ENCODE results near the gene RAB11FIP2. TPM values are rescaled to one million over a fixed set of nuclear protein-coding genes. Genes with fewer than 3 reads are reported as not detected.

Gene RAB11FIP2
- total RNA-seq, 1 donor from 2014 or later = 14.7 TPM

DNA sequence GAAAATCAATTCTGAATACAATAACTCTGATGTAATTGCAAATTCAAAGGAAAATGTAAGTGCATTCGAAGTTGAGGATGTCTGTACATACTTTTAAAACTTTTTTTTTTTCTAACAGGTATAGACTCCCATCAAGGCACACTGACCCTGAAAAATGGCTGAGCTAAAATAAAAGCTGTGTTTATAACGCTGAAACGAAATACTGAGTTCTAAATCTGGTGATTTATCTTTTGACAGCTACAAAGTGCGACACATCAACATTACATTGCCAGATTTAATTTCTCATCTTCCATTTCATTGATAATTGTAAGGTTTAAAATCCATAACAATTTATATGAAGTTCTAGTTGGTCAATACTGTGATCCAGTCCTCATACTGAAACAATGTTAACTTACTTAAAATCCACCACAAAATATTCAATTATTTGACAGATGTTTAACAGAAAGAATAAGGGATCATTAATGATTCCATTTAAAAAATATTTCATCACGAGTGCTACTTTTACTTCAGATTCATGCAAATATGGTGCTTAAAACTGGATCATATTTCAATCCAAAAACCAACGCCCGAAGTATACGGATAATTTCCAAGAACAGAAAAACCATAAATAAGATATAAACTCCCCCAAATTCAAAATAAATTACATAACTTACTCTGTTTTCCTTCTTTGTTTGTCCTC lies 1.4 kb downstream of the RAB11FIP2 start:
- Histone ChIP-seq H3K4me1 (peaks cover 30% of the 10 kb centered on the region), H3K36me3 (no peaks in the 10 kb centered on the region)
- DNase-seq (ENCODE audit: extremely low spot score in 2 of 2) = no peak

DNA sequence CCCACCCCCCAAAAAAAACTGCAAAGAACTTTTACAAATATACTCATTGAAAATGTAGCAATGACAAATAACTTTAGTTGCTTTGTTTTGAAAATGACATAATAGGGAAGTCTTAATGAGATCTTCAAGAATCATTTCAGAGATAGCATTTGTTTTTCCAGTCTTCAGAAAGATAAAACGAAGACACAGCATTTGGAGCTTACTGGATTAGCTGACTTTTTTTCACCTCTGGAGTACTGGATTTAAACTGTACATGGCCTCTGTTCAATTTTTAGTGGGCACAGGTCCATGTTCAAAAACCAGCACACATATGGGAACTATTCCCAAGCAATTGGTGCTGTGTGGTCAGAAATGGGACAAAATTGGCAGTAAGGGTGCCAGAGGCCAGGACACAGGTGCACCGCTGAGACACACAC lies 3.9 kb downstream of the RAB11FIP2 start:
- intact Hi-C loops (cut with DNase I) = no loop called here
- peak overlapping the region; percentile 0 for H3K27ac ChIP-seq

More for the DNA sequence above, 1.4 kb downstream of the RAB11FIP2 start:
- Histone ChIP-seq H3K27me3 (no peaks in the 10 kb centered on the region), H3K4me3 (peak overlapping the region; percentile 69 to 94), H3K9me3 (no peaks in the 10 kb centered on the region), H3K27ac (peak overlapping the region; percentile 93)
- intact Hi-C loops (cut with DNase I) = no loop called here
- TF ChIP-seq CTCF (IDR thresholded peaks at IDR 0.05) (no peak), POLR2A (IDR thresholded peaks at IDR 0.05) (no peak), POLR2AphosphoS5 (IDR thresholded peaks at IDR 0.05; ENCODE audit: insufficient read depth in 1 of 2, low read depth in 1 of 2) (no peak)

DNA sequence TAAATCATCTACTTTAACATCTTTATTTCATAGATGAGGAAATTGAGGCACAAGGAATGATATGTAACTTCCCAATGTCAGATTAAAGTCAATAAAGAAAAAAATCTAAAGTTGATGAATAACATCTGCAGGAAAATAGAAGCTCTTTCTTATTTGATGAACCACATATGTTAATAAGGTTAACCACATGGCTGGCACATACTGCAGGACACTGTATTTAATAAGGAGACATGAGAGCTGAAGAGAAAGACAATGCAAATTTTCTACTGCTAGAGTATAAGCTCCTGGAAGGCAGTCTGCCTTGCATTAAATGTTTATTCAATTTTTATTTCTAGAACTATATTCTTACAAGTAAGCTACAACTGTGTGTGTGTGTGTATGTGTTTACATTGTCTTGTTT lies 4.4 kb downstream of the RAB11FIP2 start:
- TF ChIP-seq CTCF (IDR thresholded peaks at IDR 0.05) = no peak
- TF ChIP-seq POLR2A (IDR thresholded peaks at IDR 0.05) = no peak
- TF ChIP-seq POLR2AphosphoS5 (IDR thresholded peaks at IDR 0.05; ENCODE audit: insufficient read depth in 1 of 2, low read depth in 1 of 2) = no peak
- H3K36me3 ChIP-seq = no peaks in the 10 kb centered on the region
- no peak overlapping the region for H3K4me3 ChIP-seq
- intact Hi-C loops (cut with DNase I) = no loop called here
- peaks cover 35% of the 10 kb centered on the region for H3K4me1 ChIP-seq
- no peak overlapping the region for H3K27ac ChIP-seq
- no peaks in the 10 kb centered on the region for H3K27me3 ChIP-seq
- no peaks in the 10 kb centered on the region for H3K9me3 ChIP-seq
- DNase-seq (ENCODE audit: extremely low spot score in 2 of 2) = no peak

More for the DNA sequence above, 3.9 kb downstream of the RAB11FIP2 start:
- Histone ChIP-seq H3K9me3 (no peaks in the 10 kb centered on the region), H3K4me3 (no peak overlapping the region), H3K36me3 (no peaks in the 10 kb centered on the region), H3K4me1 (peaks cover 35% of the 10 kb centered on the region), H3K27me3 (no peaks in the 10 kb centered on the region)
- TF ChIP-seq CTCF (IDR thresholded peaks at IDR 0.05) (no peak), POLR2AphosphoS5 (IDR thresholded peaks at IDR 0.05; ENCODE audit: insufficient read depth in 1 of 2, low read depth in 1 of 2) (no peak), POLR2A (IDR thresholded peaks at IDR 0.05) (no peak)
- DNase-seq (ENCODE audit: extremely low spot score in 2 of 2) = no peak

DNA sequence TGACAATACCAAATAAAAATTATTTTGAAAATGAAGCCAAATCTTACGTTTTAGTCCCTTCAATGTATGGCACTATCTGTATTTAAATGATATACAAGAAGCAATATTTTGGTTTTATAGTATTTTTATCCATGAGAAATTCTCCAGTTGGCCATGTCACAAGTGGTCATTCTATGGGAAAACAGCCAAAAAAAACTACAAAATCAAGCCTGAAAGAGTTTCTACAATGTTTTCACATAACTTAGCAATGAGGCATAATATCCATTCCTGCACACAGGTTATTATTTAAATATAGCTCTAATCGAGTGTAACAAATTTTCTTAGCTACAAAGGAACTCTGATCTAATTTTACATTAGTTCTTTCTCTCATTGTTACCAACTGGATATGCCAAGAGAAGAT lies 5.4 kb downstream of the RAB11FIP2 start:
- H3K4me1 ChIP-seq = peaks cover 35% of the 10 kb centered on the region
- no peak for TF ChIP-seq CTCF (IDR thresholded peaks at IDR 0.05)
- TF ChIP-seq POLR2A (IDR thresholded peaks at IDR 0.05) = no peak
- no peak for TF ChIP-seq POLR2AphosphoS5 (IDR thresholded peaks at IDR 0.05; ENCODE audit: insufficient read depth in 1 of 2, low read depth in 1 of 2)
- H3K9me3 ChIP-seq = no peaks in the 10 kb centered on the region
- no peak for DNase-seq (ENCODE audit: extremely low spot score in 2 of 2)
- H3K27me3 ChIP-seq = no peaks in the 10 kb centered on the region
- no peaks in the 10 kb centered on the region for H3K36me3 ChIP-seq
- H3K27ac ChIP-seq = no peak overlapping the region
- intact Hi-C loops (cut with DNase I) = no loop called here
- H3K4me3 ChIP-seq = no peak overlapping the region

DNA sequence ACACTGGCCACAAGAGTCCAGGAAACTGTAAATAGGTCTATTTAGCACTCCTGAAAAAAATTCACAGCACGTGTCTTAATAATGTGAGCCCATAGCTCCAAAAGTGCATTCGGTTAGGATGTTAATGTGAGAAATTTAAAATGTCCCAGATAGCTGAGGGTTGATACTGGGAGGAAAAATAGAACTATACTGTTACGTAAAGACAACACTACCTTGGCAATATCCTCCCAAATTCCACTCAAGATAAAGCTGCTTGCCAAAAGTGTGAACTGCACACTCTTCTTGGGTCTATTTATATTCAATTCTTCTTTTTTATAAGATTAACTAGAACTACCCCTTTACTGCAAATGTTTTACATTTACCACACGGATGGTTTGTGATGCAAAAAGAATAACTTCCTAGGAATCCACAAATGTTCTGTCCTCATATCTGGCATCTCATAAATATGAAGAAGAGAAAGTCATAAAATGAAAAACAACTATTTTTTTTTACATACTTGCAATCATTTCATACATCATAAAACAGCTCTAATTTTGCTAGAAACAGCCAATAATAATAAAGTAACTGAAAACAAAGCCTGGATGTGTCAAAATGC lies 10.4 kb downstream of the RAB11FIP2 start:
- Histone ChIP-seq H3K9me3 (no peaks in the 10 kb centered on the region), H3K27me3 (no peaks in the 10 kb centered on the region), H3K36me3 (peaks cover 0 to 11% of the 10 kb centered on the region in 2 donors), H3K4me1 (peaks cover 11% of the 10 kb centered on the region), H3K4me3 (no peak overlapping the region), H3K27ac (no peak overlapping the region)
- DNase-seq (ENCODE audit: extremely low spot score in 2 of 2) = no peak
- TF ChIP-seq CTCF (IDR thresholded peaks at IDR 0.05) (no peak), POLR2A (IDR thresholded peaks at IDR 0.05) (no peak), POLR2AphosphoS5 (IDR thresholded peaks at IDR 0.05; ENCODE audit: insufficient read depth in 1 of 2, low read depth in 1 of 2) (no peak)
- intact Hi-C loops (cut with DNase I) = no loop called here
